ENCODE results near the gene SLAMF1.

SLAMF1 gene

DNA sequence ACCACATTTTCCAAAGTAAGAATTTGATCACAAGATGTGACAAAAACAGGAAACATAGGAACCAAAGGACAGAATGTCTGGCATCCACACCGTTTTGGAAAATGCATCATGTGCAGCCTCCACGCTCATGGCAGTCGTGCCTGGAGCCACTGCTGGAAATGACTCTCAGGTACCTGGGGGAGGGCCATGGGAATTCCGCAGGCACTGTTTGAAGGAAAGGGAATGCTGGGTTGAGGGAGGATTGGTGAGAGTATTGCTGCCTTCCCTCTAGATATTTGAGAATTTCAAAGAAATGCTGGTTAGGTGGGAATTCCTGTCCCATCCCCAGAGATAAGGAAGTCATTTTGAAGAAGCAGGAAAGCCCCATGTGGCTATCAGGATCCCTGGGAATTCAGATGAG is 10.8 kb downstream of the SLAMF1 start:
- Histone ChIP-seq H3K4me3 (no peak overlapping the region), H3K27me3 (no peaks in the 10 kb centered on the region), H3K4me1 (no peaks in the 10 kb centered on the region), H3K9me3 (no peaks in the 10 kb centered on the region), H3K36me3 (no peaks in the 10 kb centered on the region), H3K27ac (no peak overlapping the region)
- intact Hi-C loops (cut with DNase I; ENCODE audit: low total_unique reads), result no loop called here
- TF ChIP-seq, protein P1, sequence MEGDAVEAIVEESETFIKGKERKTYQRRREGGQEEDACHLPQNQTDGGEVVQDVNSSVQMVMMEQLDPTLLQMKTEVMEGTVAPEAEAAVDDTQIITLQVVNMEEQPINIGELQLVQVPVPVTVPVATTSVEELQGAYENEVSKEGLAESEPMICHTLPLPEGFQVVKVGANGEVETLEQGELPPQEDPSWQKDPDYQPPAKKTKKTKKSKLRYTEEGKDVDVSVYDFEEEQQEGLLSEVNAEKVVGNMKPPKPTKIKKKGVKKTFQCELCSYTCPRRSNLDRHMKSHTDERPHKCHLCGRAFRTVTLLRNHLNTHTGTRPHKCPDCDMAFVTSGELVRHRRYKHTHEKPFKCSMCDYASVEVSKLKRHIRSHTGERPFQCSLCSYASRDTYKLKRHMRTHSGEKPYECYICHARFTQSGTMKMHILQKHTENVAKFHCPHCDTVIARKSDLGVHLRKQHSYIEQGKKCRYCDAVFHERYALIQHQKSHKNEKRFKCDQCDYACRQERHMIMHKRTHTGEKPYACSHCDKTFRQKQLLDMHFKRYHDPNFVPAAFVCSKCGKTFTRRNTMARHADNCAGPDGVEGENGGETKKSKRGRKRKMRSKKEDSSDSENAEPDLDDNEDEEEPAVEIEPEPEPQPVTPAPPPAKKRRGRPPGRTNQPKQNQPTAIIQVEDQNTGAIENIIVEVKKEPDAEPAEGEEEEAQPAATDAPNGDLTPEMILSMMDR (IDR thresholded peaks at IDR 0.05), result no peak
- no peak for DNase-seq

DNA sequence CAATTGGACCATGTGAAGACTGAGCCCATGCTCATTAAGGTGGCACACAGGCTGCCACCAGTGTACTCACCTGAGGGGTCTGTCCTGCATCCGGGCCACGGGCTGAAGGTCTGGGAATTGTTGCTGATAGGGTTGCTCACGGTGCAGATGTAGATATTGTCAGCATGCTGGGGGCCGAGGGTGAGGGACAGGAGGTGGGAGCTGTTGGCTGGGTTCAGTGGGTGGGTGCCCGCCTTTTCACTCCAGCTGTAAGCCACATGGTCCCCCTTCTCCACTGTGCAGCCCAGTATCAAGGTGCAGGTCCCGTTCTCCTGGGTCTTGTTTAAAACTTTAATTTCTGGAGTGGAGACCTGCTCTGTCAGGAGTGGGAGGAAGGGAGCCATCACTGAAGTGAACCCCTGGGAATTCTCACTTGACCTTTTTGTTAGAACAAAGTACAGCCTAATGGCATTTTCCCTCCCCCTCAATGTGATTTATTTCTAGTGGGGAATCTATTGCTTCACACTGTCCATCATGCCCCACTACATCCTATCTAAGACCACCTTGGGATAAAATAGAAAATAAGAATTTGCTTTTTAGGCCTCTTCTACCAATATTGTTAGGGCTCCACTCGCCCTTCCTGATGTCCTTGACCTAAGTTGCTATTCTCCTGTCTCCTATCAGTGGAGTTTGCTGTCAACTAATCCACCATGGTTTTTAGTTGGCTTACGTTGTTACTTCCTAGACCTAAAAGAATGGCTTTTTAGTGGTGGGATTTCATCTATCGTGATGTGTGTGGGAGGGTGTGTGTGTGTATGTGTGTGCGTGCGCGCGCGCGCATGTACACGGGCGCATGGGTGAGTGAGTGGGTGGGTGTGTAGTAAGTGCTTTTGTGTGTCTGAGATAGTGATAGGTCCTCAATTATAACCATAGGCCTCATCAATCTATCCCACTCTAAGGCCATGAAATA is 12.0 kb downstream of the SLAMF1 start:
- H3K4me3 ChIP-seq, result no peak overlapping the region
- no peaks in the 10 kb centered on the region for H3K27me3 ChIP-seq
- H3K27ac ChIP-seq, result no peak overlapping the region
- no peaks in the 10 kb centered on the region for H3K4me1 ChIP-seq
- intact Hi-C loops (cut with DNase I; ENCODE audit: low total_unique reads), result no loop called here
- no peaks in the 10 kb centered on the region for H3K36me3 ChIP-seq
- TF ChIP-seq, protein P1 (IDR thresholded peaks at IDR 0.05), result no peak
- no peak for DNase-seq
- H3K9me3 ChIP-seq, result no peaks in the 10 kb centered on the region

DNA sequence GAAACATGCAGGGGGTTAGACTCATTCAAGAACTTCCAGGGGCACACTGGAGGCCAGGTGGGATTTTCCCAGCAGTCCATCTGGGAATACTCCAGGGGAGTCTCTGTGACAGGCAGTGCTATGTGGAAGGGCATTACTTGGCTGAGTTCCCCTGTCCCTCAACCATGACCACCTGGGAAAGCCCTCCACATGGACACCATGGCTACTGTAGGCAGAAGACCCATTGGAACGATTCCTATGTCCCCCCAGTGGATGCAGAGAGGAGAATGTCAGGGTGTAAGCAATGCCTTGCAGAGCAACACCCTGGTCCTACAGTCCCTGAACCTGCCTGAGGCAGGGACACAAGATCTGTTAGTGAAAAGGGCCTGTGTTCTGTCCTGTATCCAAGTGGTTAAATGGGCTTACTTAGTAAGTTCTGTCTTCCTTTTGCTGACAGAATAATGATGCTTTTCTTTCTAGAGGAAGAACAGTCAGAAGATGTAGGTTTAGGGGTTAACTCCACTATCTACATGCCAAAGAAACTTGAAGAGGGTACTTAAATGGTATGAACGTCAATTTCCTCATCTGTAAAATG is 13.4 kb downstream of the SLAMF1 start:
- TF ChIP-seq, protein P1 (IDR thresholded peaks at IDR 0.05), result no peak
- Histone ChIP-seq H3K9me3 (no peaks in the 10 kb centered on the region), H3K27me3 (no peaks in the 10 kb centered on the region), H3K27ac (no peak overlapping the region), H3K4me1 (no peaks in the 10 kb centered on the region), H3K36me3 (no peaks in the 10 kb centered on the region), H3K4me3 (no peak overlapping the region)
- no peak for DNase-seq
- intact Hi-C loops (cut with DNase I; ENCODE audit: low total_unique reads), result no loop called here

DNA sequence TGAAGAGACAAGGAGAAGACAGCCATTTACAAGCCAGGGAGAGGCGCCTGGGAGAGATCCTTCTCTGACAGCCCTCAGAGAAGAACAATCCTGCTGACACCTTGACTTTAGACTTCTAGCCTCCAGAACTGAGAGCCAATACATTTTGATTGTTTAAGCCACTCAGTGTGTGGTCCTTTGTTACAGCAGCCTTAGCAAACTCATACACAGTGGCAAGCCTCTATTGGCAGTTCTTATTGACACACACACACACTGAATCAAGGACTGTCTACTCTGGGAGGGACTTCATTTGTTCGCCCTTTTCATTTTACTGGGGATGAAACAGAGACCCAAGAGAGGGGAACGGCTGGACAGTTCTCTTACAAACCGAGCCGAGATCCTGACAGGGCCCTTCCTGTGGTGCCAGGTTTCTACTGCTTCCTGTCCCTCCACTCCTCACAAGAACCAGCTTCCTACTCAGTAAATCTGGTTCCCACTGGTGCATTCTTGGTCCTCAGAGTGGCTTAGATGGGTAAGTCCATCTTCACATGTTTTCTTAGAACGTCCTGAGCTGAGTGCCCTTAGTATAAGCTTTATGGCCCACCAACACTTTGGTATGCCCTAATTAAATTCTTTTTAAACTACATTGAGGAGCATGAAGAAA is 14.7 kb downstream of the SLAMF1 start:
- Histone ChIP-seq H3K9me3 (no peaks in the 10 kb centered on the region), H3K36me3 (no peaks in the 10 kb centered on the region), H3K27ac (no peak overlapping the region), H3K4me1 (no peaks in the 10 kb centered on the region), H3K4me3 (no peak overlapping the region), H3K27me3 (no peaks in the 10 kb centered on the region)
- intact Hi-C loops (cut with DNase I; ENCODE audit: low total_unique reads), result no loop called here
- no peak for DNase-seq
- TF ChIP-seq, protein P1 (IDR thresholded peaks at IDR 0.05), result no peak

DNA sequence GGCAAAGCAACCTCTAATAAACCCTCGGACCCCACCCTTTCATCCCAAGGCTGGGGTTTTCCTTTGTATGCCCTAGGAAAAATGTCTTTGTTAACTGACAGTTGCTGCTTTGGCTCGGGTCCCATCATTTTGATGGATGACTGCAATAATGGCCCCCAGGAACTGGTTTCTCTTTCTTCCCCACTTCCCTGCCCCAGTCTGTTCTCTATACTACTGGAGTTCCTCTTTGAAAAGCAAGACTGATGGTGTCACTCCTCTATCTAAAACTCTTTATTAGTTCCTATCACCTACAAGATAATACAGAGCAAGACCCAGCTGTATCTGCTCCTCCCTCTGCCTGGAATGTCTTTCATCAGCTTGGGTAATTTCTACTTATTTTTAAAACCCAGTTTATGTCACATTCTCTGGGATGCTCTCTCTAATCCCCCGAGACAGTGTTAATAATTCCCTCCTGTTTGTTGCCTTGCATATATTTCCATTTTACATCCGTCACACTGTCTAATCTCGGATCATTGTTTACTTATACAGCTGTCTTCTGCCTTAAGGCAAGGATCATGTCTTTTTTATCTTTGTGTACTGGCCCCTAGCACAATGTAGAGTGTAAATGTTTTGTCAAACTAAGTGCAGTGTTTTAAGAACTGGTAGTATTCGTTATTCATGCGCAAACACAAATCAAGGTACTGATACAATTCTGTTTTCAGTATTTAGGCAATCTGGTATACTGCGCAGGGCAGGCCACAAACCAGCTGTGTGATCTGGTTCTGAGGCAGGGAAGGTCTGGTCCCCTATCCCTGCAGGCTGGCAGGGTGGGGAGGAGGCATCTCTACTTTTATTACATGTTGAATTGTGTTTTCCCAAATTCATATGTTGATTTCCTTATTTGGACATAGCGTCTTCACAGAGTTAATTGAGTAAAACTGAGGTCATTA is 16.1 kb downstream of the SLAMF1 start:
- DNase-seq, result no peak
- intact Hi-C loops (cut with DNase I; ENCODE audit: low total_unique reads), result no loop called here
- TF ChIP-seq, protein P1 (IDR thresholded peaks at IDR 0.05), result no peak
- H3K4me1 ChIP-seq, result no peaks in the 10 kb centered on the region
- H3K36me3 ChIP-seq, result no peaks in the 10 kb centered on the region
- H3K9me3 ChIP-seq, result no peaks in the 10 kb centered on the region
- no peak overlapping the region for H3K27ac ChIP-seq
- no peaks in the 10 kb centered on the region for H3K27me3 ChIP-seq
- H3K4me3 ChIP-seq, result no peak overlapping the region
